Measurements from ENCODE around the gene THBS2.
"Not testable (repeated sequence)": the region's sequence is repeated elsewhere in the genome, so short reads cannot be mapped to it uniquely, and the experiment has no call there.

The THBS2 gene

DNA sequence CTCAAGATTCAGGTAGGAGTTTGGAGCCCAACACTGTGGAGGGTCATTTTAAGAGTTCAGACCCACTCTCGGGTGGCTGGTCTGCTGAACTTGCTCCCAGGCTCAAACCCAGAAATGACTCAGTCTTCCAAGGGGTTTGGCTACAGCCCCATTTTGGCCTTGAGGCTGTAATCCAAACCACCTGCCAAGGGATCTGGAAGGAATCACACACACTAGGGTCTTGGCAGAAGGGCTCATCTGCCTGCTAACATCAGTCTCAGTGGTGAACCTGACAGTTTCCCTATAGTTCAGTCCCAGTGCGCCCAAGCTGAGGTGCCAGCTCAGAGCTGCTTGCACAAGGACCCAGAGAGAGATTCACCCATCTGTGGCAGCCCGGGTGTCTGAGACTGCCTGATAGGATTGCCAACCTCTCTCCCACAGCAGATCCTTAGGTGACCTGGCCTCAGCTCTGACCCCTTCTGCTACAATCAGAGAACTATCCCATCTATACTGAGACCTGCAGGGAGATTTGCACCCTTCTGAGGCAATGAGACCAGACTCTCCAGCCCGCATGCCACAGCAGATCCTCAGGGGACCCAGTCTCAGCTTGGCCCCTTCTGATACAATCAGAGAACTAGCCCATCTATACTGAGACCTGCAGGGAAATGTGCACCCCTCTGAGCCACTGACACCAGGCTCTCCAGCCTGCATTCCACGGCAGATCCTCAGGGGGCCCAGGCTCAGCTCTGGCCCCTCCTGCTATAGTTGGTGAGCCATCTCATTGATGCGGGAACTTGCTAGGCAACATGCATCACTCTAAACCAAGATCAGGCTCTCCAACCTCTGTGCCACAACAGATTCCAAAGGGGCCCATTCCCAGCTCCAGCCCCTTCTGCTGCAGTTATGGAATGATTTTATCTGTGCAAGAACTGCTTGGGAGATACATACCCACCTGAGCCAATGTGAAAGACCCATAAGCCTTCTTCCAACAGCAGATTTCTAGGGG, 48.2 kb downstream of the THBS2 start:
- no peak for FAIRE-seq

DNA sequence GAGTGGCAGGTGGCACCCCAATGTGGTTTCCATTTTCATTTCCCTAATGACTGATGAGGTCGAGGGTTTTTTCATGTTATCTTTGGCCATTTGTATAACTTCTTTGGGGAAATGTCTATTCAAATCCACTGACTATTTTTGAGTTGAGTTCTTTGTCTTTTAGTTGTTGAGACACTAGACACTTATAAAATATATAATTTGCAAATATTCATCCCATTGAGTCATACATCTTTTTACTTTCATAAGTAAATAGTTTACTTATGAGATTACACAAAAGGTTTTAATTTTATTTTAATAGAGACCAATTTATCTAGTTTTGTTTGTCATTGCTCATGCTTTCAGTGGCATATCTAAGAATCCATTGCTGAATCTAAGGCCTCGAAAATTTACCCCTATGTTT, 49.5 kb downstream of the THBS2 start:
- FAIRE-seq, result no peak

DNA sequence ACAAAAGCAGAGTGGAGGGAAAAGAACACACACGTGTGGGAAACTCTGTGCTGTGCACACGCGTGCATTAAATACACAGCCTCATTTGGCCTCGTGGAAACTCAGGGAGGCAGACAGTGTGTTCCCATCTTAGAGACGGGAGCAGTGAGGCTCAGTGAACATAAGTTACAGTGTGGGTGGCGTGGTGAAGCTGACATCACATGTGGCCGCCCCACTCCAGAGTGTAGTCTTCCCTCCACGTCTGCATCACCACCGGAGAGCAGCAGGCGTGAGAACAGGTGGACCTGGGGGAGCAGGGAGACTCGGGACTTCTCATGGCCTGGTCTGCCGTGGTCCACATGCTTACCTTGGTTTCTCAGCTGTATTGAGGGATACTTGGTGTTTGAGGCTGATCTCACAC, 51.7 kb downstream of the THBS2 start:
- FAIRE-seq, result no peak

DNA sequence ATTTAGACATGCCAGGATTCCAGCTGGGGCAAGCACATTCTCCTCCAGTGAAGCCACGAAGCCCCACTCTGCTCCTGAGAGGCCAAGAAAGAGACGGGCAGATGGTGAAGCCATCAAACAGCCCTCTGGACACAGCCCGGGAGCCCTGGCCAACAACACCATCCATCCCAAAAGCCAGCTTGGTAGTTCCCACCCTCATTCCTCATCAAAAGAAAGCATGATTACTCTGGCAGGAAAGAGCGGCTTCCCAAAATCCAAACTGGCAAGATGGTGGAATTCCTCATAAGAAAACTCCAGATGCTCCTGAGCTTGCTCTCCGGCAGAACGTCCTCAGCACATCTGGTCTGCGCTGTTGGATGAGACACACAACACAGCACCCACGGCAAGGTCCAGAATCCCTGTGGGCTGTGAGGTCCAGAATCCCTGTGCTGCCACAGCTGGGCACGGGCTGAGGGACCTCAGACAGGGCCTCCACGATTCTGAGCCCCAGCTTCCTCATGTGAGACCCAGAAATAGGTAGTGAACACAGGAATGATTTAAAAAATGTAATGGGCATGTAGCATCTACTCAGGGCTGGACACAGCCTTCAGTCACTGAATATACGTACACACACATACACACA, 52.6 kb downstream of the THBS2 start:
- no peak for FAIRE-seq

- no peak for FAIRE-seq
Measured at GRCh38 chr6:169199625-169200335, 53.9 kb downstream of the THBS2 start.

- no peak for FAIRE-seq
Measured at GRCh38 chr6:169198885-169199284, 54.8 kb downstream of the THBS2 start.

DNA sequence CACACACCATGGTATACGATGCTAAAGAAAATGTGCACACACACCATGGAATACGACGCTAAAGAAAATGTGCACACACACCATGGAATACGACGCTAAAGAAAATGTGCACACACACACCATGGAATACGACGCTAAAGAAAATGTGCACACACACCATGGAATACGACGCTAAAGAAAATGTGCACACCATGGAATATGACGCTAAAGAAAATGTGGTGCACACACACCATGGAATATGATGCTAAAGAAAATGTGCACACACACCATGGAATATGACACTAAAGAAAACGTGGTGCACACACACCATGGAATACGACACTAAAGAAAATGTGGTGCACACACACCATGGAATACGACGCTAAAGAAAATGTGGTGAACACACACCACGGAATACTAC, 55.7 kb downstream of the THBS2 start:
- FAIRE-seq, result not testable (repeated sequence)

DNA sequence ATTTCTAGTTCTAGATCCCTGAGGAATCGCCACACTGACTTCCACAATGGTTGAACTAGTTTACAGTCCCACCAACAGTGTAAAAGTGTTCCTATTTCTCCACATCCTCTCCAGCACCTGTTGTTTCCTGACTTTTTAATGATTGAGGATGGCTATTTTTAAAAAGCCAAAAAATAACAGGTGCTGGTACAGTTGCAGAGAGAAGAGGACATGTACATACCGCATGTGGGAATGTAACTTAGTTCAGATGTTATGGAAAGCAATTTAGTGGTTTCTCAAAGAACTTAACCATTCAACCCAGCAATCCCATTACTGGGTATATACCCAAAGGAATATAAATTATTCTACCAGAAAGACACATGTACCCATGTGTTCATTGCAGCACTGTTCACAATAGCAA, 57.4 kb downstream of the THBS2 start:
- FAIRE-seq, result not testable (repeated sequence)

DNA sequence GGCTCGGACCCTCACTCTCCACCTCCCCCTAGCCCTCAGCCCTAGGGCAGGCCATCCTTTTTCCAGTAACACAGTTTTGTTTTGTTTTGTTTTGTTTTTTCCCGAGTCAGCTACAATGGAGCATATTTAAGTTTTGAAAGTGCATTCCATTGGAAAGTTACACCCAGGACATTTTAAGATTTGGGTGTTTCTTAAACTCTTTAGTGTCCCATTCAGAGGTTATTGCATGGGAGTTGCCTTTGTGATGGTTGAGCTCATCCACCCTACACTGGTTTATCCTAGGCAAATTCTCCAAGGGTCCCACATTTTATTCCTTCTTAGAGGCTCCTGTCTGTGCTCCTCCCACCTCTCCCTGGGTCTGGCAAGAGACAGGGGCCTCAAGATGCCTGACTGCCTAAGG, 58.9 kb downstream of the THBS2 start:
- no peak for FAIRE-seq

DNA sequence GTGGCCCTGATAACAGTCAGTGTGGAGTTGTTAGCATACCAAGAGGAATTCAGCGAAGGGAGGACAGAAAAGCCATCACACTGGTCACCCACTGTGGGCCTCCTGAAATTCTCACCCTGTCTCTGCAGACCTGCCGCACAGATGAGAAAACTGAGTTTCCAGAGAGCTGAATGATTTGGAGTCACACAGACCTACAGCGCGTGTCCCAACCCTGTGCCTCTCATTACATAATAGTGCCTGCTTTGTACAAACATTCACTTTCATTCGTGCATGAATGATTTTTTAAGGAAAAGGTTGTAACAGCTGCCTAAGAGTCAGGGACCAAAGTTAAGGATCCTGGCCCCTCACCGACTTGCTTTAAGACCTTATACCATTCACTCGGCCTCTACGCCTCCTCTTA, 62.7 kb downstream of the THBS2 start:
- no peak for FAIRE-seq

GRCh38 chr6:169190144-169190584, 63.5 kb downstream of the THBS2 start:
- no peak for FAIRE-seq

GRCh38 chr6:169189686-169190085, 64.0 kb downstream of the THBS2 start:
- no peak for FAIRE-seq

DNA sequence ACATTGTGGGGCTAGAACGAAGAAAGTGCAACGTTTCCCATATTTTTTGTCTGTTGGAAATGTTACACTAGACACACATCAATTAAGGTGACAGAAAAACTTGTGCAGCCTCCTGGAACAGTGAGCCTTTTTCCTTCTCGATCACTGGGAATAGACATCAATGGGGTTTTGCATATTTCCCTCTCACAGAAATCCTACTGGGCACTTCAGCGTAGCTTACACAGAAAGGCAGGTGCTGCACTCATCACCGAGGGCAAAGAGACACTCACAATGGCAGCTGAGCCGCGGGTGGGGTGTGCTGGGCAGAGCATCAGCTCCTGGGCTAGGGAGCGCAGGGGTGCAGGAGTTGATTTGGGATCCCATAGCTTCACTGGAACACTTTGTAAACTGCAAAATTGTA, 64.5 kb downstream of the THBS2 start:
- no peak for FAIRE-seq

DNA sequence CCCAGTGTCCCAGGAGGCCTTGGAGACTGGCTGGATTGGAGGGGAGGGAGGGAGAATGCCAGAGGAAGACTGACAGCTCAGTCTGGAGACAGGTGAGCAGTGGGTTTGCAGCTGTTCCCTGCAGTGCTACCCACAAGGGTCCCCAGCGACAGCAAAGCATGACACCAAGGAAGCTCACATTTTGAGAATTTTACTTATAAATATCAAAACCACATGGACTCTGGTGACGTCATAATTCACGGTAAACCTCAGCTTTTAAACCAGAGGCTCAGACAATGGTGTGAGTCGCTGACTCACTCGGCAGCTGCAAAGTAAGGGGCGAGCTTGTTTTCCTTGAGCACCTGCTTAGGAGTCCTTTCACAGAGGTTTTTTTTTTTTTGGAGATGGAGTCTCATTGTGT, 65.2 kb downstream of the THBS2 start:
- FAIRE-seq, result no peak

DNA sequence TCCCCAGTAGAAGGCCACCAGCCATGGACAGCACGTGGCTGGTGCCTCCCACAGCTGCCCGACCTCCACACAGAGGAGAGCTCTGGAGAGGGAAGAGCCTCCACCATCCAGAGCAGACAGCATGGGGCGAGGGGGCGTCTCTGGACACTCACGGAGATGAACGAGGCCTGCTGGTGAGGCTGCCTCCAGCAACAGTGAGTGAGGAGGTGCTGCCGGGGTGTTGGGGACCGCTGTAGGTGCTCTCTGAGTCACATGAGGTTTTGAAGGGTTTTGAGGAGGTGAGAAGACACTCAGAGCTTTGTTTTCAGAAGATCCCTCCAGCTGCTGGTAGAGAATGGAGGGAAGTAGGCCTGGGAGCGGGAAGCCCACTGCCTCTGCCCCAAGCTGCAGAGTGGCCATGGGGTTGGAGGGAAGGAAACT, 65.6 kb downstream of the THBS2 start:
- no peak for FAIRE-seq

GRCh38 chr6:169186496-169187169, 67.0 kb downstream of the THBS2 start:
- FAIRE-seq, result no peak

DNA sequence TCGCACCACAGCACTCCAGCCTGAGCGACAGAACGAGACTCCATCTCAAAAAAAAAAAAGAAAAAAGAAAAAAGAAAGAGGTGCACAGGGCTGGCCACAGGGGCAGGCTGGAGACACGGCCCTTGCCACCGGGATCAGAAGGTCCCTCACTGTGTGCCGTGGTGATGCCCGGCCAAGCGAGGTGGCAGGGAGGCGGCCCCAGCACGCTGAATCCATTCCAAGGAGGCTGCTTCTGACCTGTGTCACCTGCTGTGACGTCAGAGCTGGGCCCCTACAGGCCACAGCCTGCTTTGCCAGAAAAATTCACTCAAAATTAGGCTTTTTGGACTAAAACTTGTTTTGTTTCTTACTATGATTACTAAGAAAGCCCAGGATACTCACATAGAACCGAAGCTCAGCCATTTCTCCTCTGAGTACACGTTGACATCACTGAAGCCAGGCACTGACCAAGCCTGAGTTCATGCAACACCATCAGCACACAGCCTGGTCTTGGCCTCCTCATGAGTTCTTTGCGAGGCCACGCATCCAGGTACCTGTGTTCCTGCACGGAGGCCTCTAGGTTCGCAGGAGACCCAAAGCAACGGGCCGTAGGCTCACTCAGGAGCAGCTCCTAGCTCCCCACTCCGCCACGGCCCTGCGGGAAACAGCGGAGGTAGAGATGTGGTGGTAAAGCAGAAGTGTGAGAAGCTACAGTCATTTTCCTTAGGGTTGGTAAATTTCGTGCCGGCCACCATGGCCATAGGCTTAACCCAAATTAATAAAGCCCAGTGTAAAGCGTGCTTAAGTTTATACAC, 67.8 kb downstream of the THBS2 start:
- FAIRE-seq, result no peak

- no peak for FAIRE-seq
Measured at GRCh38 chr6:169185011-169185521, 68.6 kb downstream of the THBS2 start.

- FAIRE-seq, result no peak
Measured at GRCh38 chr6:169184419-169184818, 69.2 kb downstream of the THBS2 start.

- no peak for FAIRE-seq
Measured at GRCh38 chr6:169183233-169183632, 70.4 kb downstream of the THBS2 start.

DNA sequence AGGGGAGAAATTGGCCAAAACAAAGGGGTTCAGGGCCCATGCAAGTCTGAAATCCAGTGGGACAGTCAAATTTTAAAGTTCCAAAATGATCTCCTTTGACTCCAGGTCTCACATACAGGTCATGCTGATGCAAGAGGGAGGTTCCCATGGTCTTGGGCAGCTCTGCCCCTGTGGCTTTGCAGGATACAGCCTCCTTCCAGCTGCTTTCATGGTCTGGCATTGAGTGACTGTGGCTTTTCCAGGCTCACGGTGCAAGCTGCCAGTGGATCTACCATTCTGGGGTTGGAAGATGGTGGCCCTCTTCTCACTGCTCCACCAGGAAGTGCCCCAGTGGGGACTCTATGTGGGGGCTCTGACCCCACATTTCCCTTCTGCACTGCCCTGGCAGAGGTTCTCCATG, 73.8 kb downstream of the THBS2 start:
- FAIRE-seq, result not testable (repeated sequence)
